ENCODE results near the gene DSG2.

GRCh38 chr18:31590570-31590969 is 92.6 kb downstream of the DSG2 start:
- TF ChIP-seq POLR2A (IDR thresholded peaks at IDR 0.05) (no peak), POLR2AphosphoS5 (IDR thresholded peaks at IDR 0.05) (no peak)
- TF ChIP-seq, protein P1, sequence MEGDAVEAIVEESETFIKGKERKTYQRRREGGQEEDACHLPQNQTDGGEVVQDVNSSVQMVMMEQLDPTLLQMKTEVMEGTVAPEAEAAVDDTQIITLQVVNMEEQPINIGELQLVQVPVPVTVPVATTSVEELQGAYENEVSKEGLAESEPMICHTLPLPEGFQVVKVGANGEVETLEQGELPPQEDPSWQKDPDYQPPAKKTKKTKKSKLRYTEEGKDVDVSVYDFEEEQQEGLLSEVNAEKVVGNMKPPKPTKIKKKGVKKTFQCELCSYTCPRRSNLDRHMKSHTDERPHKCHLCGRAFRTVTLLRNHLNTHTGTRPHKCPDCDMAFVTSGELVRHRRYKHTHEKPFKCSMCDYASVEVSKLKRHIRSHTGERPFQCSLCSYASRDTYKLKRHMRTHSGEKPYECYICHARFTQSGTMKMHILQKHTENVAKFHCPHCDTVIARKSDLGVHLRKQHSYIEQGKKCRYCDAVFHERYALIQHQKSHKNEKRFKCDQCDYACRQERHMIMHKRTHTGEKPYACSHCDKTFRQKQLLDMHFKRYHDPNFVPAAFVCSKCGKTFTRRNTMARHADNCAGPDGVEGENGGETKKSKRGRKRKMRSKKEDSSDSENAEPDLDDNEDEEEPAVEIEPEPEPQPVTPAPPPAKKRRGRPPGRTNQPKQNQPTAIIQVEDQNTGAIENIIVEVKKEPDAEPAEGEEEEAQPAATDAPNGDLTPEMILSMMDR (IDR thresholded peaks at IDR 0.05), result no peak

Data from suprapubic skin (tissue), 4 donors.